ENCODE data around the gene ABR. TPM values are rescaled to one million over a fixed set of nuclear protein-coding genes. Genes with fewer than 3 reads are reported as not detected.

ABR gene
- total RNA-seq, 2 donors from 2014 or later = 159 to 200 TPM

DNA sequence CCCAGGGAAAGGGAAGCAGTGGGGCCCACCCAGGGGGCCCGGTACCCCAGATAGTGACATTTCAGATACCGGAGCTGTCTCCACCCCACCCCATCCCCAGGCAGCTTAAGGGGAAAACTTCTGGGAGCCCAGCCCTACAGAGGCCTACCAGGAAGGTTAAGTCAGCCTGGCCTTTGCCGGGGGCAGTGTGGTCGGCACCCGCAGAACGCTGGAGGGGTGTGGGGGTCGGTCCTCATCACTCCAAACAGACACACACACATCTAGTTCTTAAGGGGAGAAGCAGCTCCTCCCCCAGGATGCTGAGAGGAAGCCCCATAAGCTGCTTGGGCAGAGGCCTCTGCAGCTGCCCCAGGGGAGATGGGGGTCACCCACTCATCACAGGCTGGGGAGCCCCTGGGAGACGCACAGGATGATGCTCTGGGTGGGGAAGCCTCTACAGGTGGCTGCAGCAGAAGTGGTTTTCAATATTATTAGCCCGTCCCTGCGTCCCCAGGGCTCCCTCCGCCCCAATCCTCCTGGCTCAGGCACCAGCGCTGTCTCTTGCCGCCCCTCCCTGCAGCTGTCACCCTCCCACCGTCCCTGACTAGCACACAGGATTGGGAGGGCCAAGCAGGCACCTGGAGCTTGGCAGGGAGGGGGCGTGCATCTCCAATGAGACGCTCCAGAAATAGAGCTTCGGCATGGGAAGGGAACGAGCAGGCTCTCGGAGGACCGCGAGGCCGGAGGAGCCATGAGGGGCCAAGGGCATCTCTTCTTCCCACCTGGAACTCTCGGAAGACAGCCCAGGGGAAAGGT, 1.4 kb upstream of the ABR start:
- Histone ChIP-seq H3K4me1 (ENCODE audit: control insufficient read depth in 1 of 2, low read depth in 2 of 2) (peaks cover 27 to 33% of the 10 kb centered on the region in 2 donors), H3K27ac (peak overlapping the region in 1 of 2 donors; percentile 55), H3K4me3 (no peak overlapping the region), H3K9me3 (no peaks in the 10 kb centered on the region), H3K27me3 (replicated peaks; ENCODE audit: insufficient read depth) (no peaks in the 10 kb centered on the region), H3K36me3 (no peaks in the 10 kb centered on the region)
- TF ChIP-seq, protein P1, sequence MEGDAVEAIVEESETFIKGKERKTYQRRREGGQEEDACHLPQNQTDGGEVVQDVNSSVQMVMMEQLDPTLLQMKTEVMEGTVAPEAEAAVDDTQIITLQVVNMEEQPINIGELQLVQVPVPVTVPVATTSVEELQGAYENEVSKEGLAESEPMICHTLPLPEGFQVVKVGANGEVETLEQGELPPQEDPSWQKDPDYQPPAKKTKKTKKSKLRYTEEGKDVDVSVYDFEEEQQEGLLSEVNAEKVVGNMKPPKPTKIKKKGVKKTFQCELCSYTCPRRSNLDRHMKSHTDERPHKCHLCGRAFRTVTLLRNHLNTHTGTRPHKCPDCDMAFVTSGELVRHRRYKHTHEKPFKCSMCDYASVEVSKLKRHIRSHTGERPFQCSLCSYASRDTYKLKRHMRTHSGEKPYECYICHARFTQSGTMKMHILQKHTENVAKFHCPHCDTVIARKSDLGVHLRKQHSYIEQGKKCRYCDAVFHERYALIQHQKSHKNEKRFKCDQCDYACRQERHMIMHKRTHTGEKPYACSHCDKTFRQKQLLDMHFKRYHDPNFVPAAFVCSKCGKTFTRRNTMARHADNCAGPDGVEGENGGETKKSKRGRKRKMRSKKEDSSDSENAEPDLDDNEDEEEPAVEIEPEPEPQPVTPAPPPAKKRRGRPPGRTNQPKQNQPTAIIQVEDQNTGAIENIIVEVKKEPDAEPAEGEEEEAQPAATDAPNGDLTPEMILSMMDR (IDR thresholded peaks at IDR 0.05) = no peak
- ATAC-seq (ENCODE audit: insufficient number of reproducible peaks, low FRiP score, low read depth) (no peak), DNase-seq (ENCODE audit: low spot score) (no peak)

DNA sequence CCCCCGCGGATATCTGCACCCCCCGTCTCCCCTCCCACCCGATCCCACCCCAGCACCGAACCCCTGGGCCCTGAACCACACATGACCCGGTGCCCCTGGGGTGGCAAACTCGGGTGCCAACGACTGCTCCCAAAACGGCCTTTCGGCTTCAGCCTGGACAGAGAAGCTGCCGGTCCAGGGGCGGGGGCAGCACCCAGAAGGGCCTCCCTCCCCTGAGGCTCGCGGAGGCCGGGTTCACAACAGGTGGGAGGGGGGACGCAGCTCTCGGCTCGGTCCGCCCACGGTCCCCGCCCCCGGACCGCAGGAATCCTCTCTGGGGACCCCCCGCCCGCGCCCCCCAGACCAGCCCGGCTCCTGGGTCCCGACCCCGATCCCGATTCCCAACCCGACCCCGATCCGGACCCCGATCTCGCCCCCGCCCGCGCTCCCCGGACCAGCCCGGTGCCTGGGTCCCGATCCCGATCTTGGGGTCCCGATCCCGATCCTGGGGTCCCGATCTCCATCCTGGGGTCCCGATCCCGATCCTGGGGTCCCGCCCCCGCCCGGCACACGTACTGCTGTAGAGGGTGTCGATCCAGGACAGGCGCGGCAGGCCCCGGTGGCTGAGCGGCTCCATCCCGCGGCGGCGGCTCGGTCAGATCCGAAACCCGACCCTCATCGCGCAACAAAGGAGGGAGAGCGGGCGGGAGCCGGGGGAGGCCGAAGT, 516 bp downstream of the ABR start:
- Histone ChIP-seq H3K27ac (peak overlapping the region in 1 of 2 donors; percentile 26), H3K27me3 (replicated peaks; ENCODE audit: insufficient read depth) (no peaks in the 10 kb centered on the region), H3K9me3 (no peaks in the 10 kb centered on the region), H3K4me1 (ENCODE audit: control insufficient read depth in 1 of 2, low read depth in 2 of 2) (peaks cover 24 to 28% of the 10 kb centered on the region in 2 donors), H3K36me3 (no peaks in the 10 kb centered on the region), H3K4me3 (peak overlapping the region; percentile 99)
- TF ChIP-seq, protein P1 (IDR thresholded peaks at IDR 0.05) = no peak
- DNase-seq (ENCODE audit: low spot score) (no peak), ATAC-seq (ENCODE audit: insufficient number of reproducible peaks, low FRiP score, low read depth) (no peak)

DNA sequence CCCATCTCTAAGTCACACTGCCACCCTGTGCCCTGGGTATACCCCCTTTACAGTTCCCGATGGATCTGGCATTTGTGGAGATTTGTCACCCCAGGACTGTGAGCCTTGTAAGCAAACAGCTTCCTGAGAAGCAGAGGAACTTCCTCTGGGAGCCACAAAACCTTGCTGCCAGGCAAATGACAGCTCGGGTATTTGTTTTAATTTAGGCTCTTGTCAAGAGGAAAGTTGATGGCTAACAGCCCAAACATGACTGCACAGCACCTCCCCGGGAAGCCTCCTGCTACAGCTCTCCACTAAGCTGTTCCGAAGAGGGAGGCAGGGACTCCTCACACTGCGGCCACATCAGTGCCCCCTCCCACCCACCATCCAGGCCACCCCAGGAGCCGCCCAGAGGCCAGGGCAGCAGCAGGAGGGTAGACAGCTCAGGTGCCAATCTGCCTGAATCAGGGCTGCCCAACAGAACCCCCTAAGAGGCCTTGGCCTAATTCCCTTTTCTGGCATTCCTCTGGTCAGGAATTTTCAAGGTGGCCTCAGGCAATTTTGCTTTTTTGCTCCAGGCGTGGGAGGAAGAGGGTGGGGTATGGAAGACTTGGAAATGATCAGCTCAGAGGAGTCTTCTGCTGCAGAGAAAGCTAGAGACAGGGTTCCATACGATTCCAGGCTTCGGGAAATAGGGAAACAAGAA, 2.6 kb downstream of the ABR start:
- peaks cover 24 to 28% of the 10 kb centered on the region in 2 donors for H3K4me1 ChIP-seq (ENCODE audit: control insufficient read depth in 1 of 2, low read depth in 2 of 2)

DNA sequence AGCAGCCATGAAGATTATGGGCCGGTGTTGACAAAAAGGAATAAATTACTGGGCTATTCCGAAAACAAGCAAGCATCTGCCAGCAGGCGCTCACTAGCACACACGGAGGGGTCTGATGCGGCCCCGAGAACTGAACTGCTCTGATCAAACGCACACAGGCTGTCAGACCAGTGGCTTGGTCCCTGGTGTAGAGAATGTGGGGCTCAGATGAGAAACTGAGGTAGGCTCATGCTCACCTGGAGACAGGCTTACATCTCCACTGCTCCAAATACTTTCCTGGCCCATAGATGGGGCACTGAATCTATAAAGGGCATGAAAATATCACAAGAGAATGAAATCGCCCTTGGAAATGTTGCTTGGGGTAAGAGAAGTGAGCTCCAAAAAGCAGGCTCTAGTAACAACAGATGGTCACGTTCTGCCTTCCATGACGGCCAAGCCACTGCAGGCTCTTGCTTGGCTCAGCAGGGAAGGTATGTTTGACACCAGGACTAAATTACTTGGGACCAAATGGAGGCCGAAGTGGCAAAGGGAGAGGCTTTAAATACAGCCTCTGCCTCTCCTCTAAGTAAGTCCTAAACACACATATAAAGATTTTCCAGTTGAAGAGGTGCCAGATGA, 5.4 kb downstream of the ABR start:
- no peak overlapping the region for H3K4me3 ChIP-seq
- no peak for DNase-seq (ENCODE audit: low spot score)
- no peaks in the 10 kb centered on the region for H3K9me3 ChIP-seq
- no peak for ATAC-seq (ENCODE audit: insufficient number of reproducible peaks, low FRiP score, low read depth)
- H3K36me3 ChIP-seq = no peaks in the 10 kb centered on the region
- H3K27ac ChIP-seq = no peak overlapping the region
- TF ChIP-seq, protein P1 (IDR thresholded peaks at IDR 0.05) = no peak
- H3K27me3 ChIP-seq (replicated peaks; ENCODE audit: insufficient read depth) = no peaks in the 10 kb centered on the region
- peaks cover 21 to 32% of the 10 kb centered on the region in 2 donors for H3K4me1 ChIP-seq (ENCODE audit: control insufficient read depth in 1 of 2, low read depth in 2 of 2)

More for the DNA sequence above, 2.6 kb downstream of the ABR start:
- H3K27ac ChIP-seq = peak overlapping the region; percentile 0 to 11
- H3K27me3 ChIP-seq (replicated peaks; ENCODE audit: insufficient read depth) = no peaks in the 10 kb centered on the region
- no peak for DNase-seq (ENCODE audit: low spot score)
- no peaks in the 10 kb centered on the region for H3K9me3 ChIP-seq
- H3K36me3 ChIP-seq = no peaks in the 10 kb centered on the region
- peak overlapping the region; percentile 24 for H3K4me3 ChIP-seq
- TF ChIP-seq, protein P1 (IDR thresholded peaks at IDR 0.05) = no peak
- no peak for ATAC-seq (ENCODE audit: insufficient number of reproducible peaks, low FRiP score, low read depth)
